Keratinocyte (primary cell): ENCODE measurements around the gene PRKAG2. TPM values are rescaled to one million over a fixed set of nuclear protein-coding genes. Genes with fewer than 3 reads are reported as not detected.

Experiments
- DNase-seq: peaks from one replicate; pipeline ENCODE4 v3.0.0-alpha.2; 2011; ENCODE audit warnings: low read depth, missing footprints, low spot score
- FAIRE-seq: peaks from 2 replicates; lab custom pipeline; 2011; peaks lifted over from hg19 to GRCh38; lab: Jason Lieb, UNC
- H2AFZ ChIP-seq: 2 replicates; pipeline ENCODE4 v1.6.0; 2012; ENCODE audit warnings: low read length, control low read depth, inconsistent platforms; ENCODE audit not compliant: control insufficient read depth
- H3K27ac ChIP-seq: 2 replicates; pipeline ENCODE4 v1.5.1; 2011; ENCODE audit warnings: low read length; ENCODE audit not compliant: control insufficient read depth, insufficient read depth
- H3K27me3 ChIP-seq: 3 replicates; pipeline ENCODE4 v1.6.0; 2011; ENCODE audit warnings: low read length; ENCODE audit not compliant: control insufficient read depth, insufficient read depth; ENCODE audit errors: extremely low read depth
- H3K36me3 ChIP-seq, 2 experiments: 2 replicates in 1 of 2; 3 replicates in 1 of 2; pipeline ENCODE4 v1.5.1; 2011; ENCODE audit warnings: low read length in 2 of 2, mild to moderate bottlenecking in 1 of 2; ENCODE audit not compliant: control insufficient read depth in 2 of 2, insufficient read depth in 2 of 2; ENCODE audit errors: extremely low read depth in 1 of 2
- H3K4me1 ChIP-seq: 3 replicates; pipeline ENCODE4 v1.5.1; 2011; ENCODE audit warnings: low read length; ENCODE audit not compliant: control insufficient read depth, insufficient read depth; ENCODE audit errors: extremely low read depth
- H3K4me2 ChIP-seq: 3 replicates; pipeline ENCODE4 v1.6.0; 2011; ENCODE audit warnings: low read depth, low read length; ENCODE audit not compliant: control insufficient read depth, insufficient read depth; ENCODE audit errors: extremely low read depth
- H3K4me3 ChIP-seq, 3 experiments: fragments of 200-600 bp in 1 of 3; sonication (generic) in 1 of 3; 2 replicates in 2 of 3; 3 replicates in 1 of 3; pipeline ENCODE4 v1.5.1; 2011 to 2016; ENCODE audit warnings: low read length in 3 of 3, mild to moderate bottlenecking in 3 of 3, control low read depth in 2 of 3, inconsistent platforms in 1 of 3, low read depth in 1 of 3, mixed read lengths in 1 of 3, mixed run types in 1 of 3, moderate library complexity in 1 of 3; ENCODE audit not compliant: control insufficient read depth in 2 of 3, insufficient read depth in 2 of 3; ENCODE audit errors: extremely low read depth in 1 of 3
- H3K79me2 ChIP-seq: 2 replicates; pipeline ENCODE4 v1.6.0; 2012; ENCODE audit warnings: low read length; ENCODE audit not compliant: control insufficient read depth, insufficient read depth
- H3K9ac ChIP-seq: 3 replicates; pipeline ENCODE4 v1.6.0; 2011; ENCODE audit warnings: low read length; ENCODE audit not compliant: control insufficient read depth, insufficient read depth; ENCODE audit errors: extremely low read depth
- H3K9me1 ChIP-seq: 3 replicates; pipeline ENCODE4 v1.6.0; 2011; ENCODE audit warnings: low read length; ENCODE audit not compliant: control insufficient read depth, insufficient read depth; ENCODE audit errors: extremely low read depth
- H3K9me3 ChIP-seq: 2 replicates; pipeline ENCODE4 v1.5.1; 2012; ENCODE audit warnings: low read depth, low read length; ENCODE audit not compliant: control insufficient read depth
- H4K20me1 ChIP-seq: 3 replicates; pipeline ENCODE4 v1.6.0; 2011; ENCODE audit warnings: low read length; ENCODE audit not compliant: control insufficient read depth, insufficient read depth; ENCODE audit errors: extremely low read depth
- EZH2 ChIP-seq: IDR thresholded peaks from one replicate; pipeline ENCODE4 v1.6.1; 2012; ENCODE audit warnings: inconsistent platforms, mild to moderate bottlenecking, low read length, moderate library complexity
- dilution Hi-C: fragments of 300-500 bp; cut with MboI; formaldehyde crosslinking; loops from one replicate; pipeline ENCODE4 v1.7.0; 2020; ENCODE audit warnings: low sequenced_read_pairs; ENCODE audit not compliant: extremely low pct_ligation_motif_present
- polyA plus RNA-seq, 5 experiments: library from polyadenylated mRNA; depleted of rRNA in 3 of 5; stranded (reverse) in 3 of 5; stranded (forward) in 1 of 5; unstranded in 1 of 5; fragments of >200 nt; gene quantifications; 1 replicate in 1 of 5; 2 replicates in 3 of 5; 3 replicates in 1 of 5; pipeline versions ENCODE4 v1.2.1 to v1.2.3, GENCODE V29; 2011 to 2012; ENCODE audit warnings: missing spikeins in 2 of 5, low read depth in 1 of 5, low replicate concordance in 1 of 5
- TF ChIP-seq, protein P1 (sequence below), 3 experiments: IDR thresholded peaks in 1 of 3; conservative IDR thresholded peaks in 1 of 3; optimal IDR thresholded peaks in 1 of 3; 2 replicates in 2 of 3; 3 replicates in 1 of 3; pipeline versions ENCODE3 to v1.5.1; 2011; ENCODE audit warnings: low read length in 3 of 3, mild to moderate bottlenecking in 3 of 3, moderate library complexity in 2 of 3, control low read depth in 1 of 3, inconsistent platforms in 1 of 3; ENCODE audit not compliant: insufficient read depth in 2 of 3; ENCODE audit errors: extremely low read depth in 1 of 3

PRKAG2 gene
- polyA plus RNA-seq, 1 donor (not counting 4 experiments of a cell fraction or from before 2014, with no cell fraction given), result 39.5 TPM

DNA sequence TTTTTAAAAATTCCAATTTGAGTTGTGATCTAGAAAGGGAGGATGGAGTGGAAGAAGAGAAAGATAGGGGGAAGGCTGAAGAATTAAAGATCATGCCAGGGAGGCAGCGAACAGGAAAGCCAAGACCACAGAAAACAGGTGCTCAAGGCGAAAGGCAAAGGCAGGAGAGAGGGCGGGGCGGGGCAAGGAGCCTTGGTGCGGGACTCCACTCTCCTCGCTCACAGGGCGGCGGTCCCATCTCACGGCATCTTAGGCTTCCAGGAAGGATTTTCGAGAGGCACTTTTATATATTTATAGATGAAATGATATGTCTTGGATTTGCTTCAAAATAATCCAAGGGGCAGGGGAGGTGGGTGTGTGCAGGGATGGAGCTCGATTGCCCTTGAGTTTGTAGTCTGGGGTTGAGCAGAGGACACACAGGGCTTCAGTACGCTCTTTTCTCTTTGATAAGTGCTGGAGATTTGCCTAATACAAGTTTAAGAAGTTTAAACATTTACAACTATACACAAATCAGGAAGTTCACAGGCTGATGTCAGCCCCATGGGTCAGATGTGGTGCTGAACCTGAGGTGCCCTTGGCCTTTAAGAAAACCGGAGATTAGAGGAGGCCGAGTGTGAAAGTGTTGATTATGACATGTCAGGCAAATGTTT lies 161.1 kb downstream of the PRKAG2 start:
- Histone ChIP-seq H3K4me2 (no peak overlapping the region), H2AFZ (no peak overlapping the region), H3K79me2 (no peaks in the 10 kb centered on the region), H3K27ac (no peak overlapping the region), H4K20me1 (no peaks in the 10 kb centered on the region), H3K9me3 (no peaks in the 10 kb centered on the region), H3K27me3 (no peaks in the 10 kb centered on the region), H3K4me1 (no peaks in the 10 kb centered on the region), H3K9ac (no peak overlapping the region), H3K4me3 (no peak overlapping the region), H3K9me1 (no peaks in the 10 kb centered on the region), H3K36me3 (no peaks in the 10 kb centered on the region)
- no peak for DNase-seq
- dilution Hi-C loops, result no loop called here
- no peak for FAIRE-seq
- TF ChIP-seq, protein P1, sequence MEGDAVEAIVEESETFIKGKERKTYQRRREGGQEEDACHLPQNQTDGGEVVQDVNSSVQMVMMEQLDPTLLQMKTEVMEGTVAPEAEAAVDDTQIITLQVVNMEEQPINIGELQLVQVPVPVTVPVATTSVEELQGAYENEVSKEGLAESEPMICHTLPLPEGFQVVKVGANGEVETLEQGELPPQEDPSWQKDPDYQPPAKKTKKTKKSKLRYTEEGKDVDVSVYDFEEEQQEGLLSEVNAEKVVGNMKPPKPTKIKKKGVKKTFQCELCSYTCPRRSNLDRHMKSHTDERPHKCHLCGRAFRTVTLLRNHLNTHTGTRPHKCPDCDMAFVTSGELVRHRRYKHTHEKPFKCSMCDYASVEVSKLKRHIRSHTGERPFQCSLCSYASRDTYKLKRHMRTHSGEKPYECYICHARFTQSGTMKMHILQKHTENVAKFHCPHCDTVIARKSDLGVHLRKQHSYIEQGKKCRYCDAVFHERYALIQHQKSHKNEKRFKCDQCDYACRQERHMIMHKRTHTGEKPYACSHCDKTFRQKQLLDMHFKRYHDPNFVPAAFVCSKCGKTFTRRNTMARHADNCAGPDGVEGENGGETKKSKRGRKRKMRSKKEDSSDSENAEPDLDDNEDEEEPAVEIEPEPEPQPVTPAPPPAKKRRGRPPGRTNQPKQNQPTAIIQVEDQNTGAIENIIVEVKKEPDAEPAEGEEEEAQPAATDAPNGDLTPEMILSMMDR (optimal IDR thresholded peaks at IDR 0.05 in 1 of 3, IDR thresholded peaks at IDR 0.05 in 1 of 3, conservative IDR thresholded peaks at IDR 0.05 in 1 of 3; ENCODE audit: extremely low read depth in 1 of 3, insufficient read depth in 2 of 3, low read length in 3 of 3), result no peak
- TF ChIP-seq EZH2, result no peak

DNA sequence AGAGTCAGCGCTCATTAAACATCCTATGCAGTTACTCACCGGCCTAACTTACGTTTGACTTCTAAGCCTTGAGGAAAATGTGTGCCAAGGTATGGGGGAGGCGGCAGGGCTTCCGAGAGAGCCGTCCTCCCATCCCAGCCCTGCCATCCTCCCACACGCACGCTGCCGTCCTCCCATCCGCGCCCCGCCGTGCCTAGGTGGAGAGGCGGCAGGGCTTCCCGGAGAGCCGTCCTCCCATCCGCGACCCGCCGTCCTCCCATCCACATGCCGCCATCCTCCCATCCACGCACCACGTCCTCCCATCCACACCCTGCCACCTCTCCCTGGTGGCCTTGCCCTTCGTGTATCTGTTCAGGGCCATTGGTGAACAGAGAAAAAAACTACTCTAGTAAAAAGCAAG lies 162.7 kb downstream of the PRKAG2 start:
- no peaks in the 10 kb centered on the region for H3K4me1 ChIP-seq
- H3K9ac ChIP-seq, result no peak overlapping the region
- no peak overlapping the region for H3K27ac ChIP-seq
- no peak for FAIRE-seq
- no peaks in the 10 kb centered on the region for H3K79me2 ChIP-seq
- TF ChIP-seq, protein P1 (optimal IDR thresholded peaks at IDR 0.05 in 1 of 3, IDR thresholded peaks at IDR 0.05 in 1 of 3, conservative IDR thresholded peaks at IDR 0.05 in 1 of 3; ENCODE audit: extremely low read depth in 1 of 3, insufficient read depth in 2 of 3, low read length in 3 of 3), result no peak
- TF ChIP-seq EZH2, result no peak
- H2AFZ ChIP-seq, result no peak overlapping the region
- H4K20me1 ChIP-seq, result no peaks in the 10 kb centered on the region
- no peak for DNase-seq
- H3K36me3 ChIP-seq, result no peaks in the 10 kb centered on the region
- H3K4me2 ChIP-seq, result no peak overlapping the region
- dilution Hi-C loops, result no loop called here
- no peaks in the 10 kb centered on the region for H3K9me1 ChIP-seq
- no peaks in the 10 kb centered on the region for H3K9me3 ChIP-seq
- H3K4me3 ChIP-seq, result no peak overlapping the region
- no peaks in the 10 kb centered on the region for H3K27me3 ChIP-seq
